HUDEP-2 (cell line): ENCODE measurements around the gene FOXK1.

ENCODE experiments used
- DNase-seq, 76 experiments: peaks; one replicate each; lab custom pipeline; 2025; ENCODE audit not compliant: unreplicated experiment in 76 of 76; lab: John Stamatoyannopoulos, UW

Gene FOXK1

GRCh38 chr7:4694305-4694704 lies 12.2 kb downstream of the FOXK1 start:
- no peak for DNase-seq

- no peak for DNase-seq
Measured at GRCh38 chr7:4698707-4699275, 16.7 kb downstream of the FOXK1 start.

- no peak for DNase-seq
Measured at GRCh38 chr7:4699841-4700240, 17.7 kb downstream of the FOXK1 start.

- no peak for DNase-seq
Measured at GRCh38 chr7:4700577-4701235, 18.6 kb downstream of the FOXK1 start.

- DNase-seq = no peak
Measured at GRCh38 chr7:4702961-4703512, 20.9 kb downstream of the FOXK1 start.

GRCh38 chr7:4703532-4703931 lies 21.4 kb downstream of the FOXK1 start:
- DNase-seq = no peak

GRCh38 chr7:4706384-4707216 lies 24.5 kb downstream of the FOXK1 start:
- DNase-seq = no peak

GRCh38 chr7:4707217-4707741 lies 25.2 kb downstream of the FOXK1 start:
- no peak for DNase-seq

- no peak for DNase-seq
Measured at GRCh38 chr7:4707980-4708411, 25.9 kb downstream of the FOXK1 start.

- DNase-seq = no peak
Measured at GRCh38 chr7:4709187-4709586, 27.1 kb downstream of the FOXK1 start.

GRCh38 chr7:4711093-4711492 lies 29.0 kb downstream of the FOXK1 start:
- DNase-seq = no peak

- DNase-seq = no peak
Measured at GRCh38 chr7:4711634-4712033, 29.5 kb downstream of the FOXK1 start.

GRCh38 chr7:4712281-4713182 lies 30.4 kb downstream of the FOXK1 start:
- no peak for DNase-seq

GRCh38 chr7:4713183-4713784 lies 31.2 kb downstream of the FOXK1 start:
- DNase-seq = no peak

GRCh38 chr7:4714161-4714700 lies 32.1 kb downstream of the FOXK1 start:
- DNase-seq = no peak

GRCh38 chr7:4714767-4715409 lies 32.8 kb downstream of the FOXK1 start:
- DNase-seq = no peak

- no peak for DNase-seq
Measured at GRCh38 chr7:4715410-4715776, 33.3 kb downstream of the FOXK1 start.

GRCh38 chr7:4716946-4717795 lies 35.1 kb downstream of the FOXK1 start:
- DNase-seq = no peak
